Measurements from ENCODE around the gene PPP3R1.

Gene PPP3R1

GRCh38 chr2:68230241-68231060, 21.9 kb downstream of the PPP3R1 start:
- no peak for DNase-seq

GRCh38 chr2:68226794-68227193, 25.5 kb downstream of the PPP3R1 start:
- no peak for DNase-seq

- DNase-seq, result no peak
Observed at GRCh38 chr2:68225119-68225632, 27.2 kb downstream of the PPP3R1 start.

GRCh38 chr2:68223419-68223818, 28.9 kb downstream of the PPP3R1 start:
- DNase-seq, result no peak

GRCh38 chr2:68222287-68222686, 30.0 kb downstream of the PPP3R1 start:
- DNase-seq, result no peak

GRCh38 chr2:68218343-68218901, 33.9 kb downstream of the PPP3R1 start:
- no peak for DNase-seq

GRCh38 chr2:68217729-68218128, 34.6 kb downstream of the PPP3R1 start:
- no peak for DNase-seq

GRCh38 chr2:68216454-68217310, 35.6 kb downstream of the PPP3R1 start:
- no peak for DNase-seq

GRCh38 chr2:68214381-68214780, 38.0 kb downstream of the PPP3R1 start:
- DNase-seq, result no peak

GRCh38 chr2:68206793-68207192, 45.5 kb downstream of the PPP3R1 start:
- DNase-seq, result no peak

- no peak for DNase-seq
Observed at GRCh38 chr2:68203587-68203986, 48.7 kb downstream of the PPP3R1 start.

GRCh38 chr2:68200157-68200787, 52.1 kb downstream of the PPP3R1 start:
- no peak for DNase-seq

GRCh38 chr2:68196120-68196716, 56.1 kb downstream of the PPP3R1 start:
- DNase-seq, result peak; percentile 44

- DNase-seq, result no peak
Observed at GRCh38 chr2:68195096-68195495, 57.2 kb downstream of the PPP3R1 start.

GRCh38 chr2:68193787-68194372, 58.5 kb downstream of the PPP3R1 start:
- DNase-seq, result no peak

GRCh38 chr2:68193144-68193543, 59.2 kb downstream of the PPP3R1 start:
- DNase-seq, result no peak

- DNase-seq, result no peak
Observed at GRCh38 chr2:68190991-68191731, 61.2 kb downstream of the PPP3R1 start.

GRCh38 chr2:68189991-68190784, 62.1 kb downstream of the PPP3R1 start:
- DNase-seq, result no peak

- no peak for DNase-seq
Observed at GRCh38 chr2:68188831-68189230, 63.5 kb downstream of the PPP3R1 start.

GRCh38 chr2:68187329-68187728, 65.0 kb downstream of the PPP3R1 start:
- DNase-seq, result no peak
